Astrocyte of the spinal cord (primary cell): Measurements from ENCODE around the gene PLAAT4.
A peak's percentile ranks its signal among the peaks of the same experiment; 100 is the strongest.
"Not testable (repeated sequence)": the region's sequence is repeated elsewhere in the genome, so short reads cannot be mapped to it uniquely, and the experiment has no call there.

Experiments
- DNase-seq: peaks from one replicate; pipeline ENCODE4 v3.0.0; 2011; ENCODE audit warnings: low read depth, low spot score
- H3K4me3 ChIP-seq: 2 replicates; pipeline ENCODE4 v1.5.1; 2011; ENCODE audit warnings: low read depth, mild to moderate bottlenecking, low read length, moderate library complexity
- CTCF ChIP-seq: IDR thresholded peaks from 2 replicates; pipeline ENCODE4 v1.5.1; 2012; ENCODE audit warnings: low read depth, mild to moderate bottlenecking, low read length, inconsistent platforms
- in situ Hi-C: cut with HindIII; loops from 2 replicates; pipeline ENCODE4 v1.10.0; 2017; ENCODE audit warnings: low sequenced_read_pairs

The PLAAT4 gene

GRCh38 chr11:63564784-63565350 lies 28.3 kb downstream of the PLAAT4 start:
- H3K4me3 ChIP-seq: no peak overlapping the region
- in situ Hi-C loops: no loop called here
- TF ChIP-seq CTCF: no peak
- no peak for DNase-seq

GRCh38 chr11:63567044-63567840 lies 30.6 kb downstream of the PLAAT4 start:
- peak; percentile 86 for DNase-seq
- in situ Hi-C loops: no loop called here
- H3K4me3 ChIP-seq: no peak overlapping the region
- no peak for TF ChIP-seq CTCF

- no peak for DNase-seq
- in situ Hi-C loops: no loop called here
- no peak for TF ChIP-seq CTCF
- H3K4me3 ChIP-seq: no peak overlapping the region
Observed at GRCh38 chr11:63569570-63569969, 33.0 kb downstream of the PLAAT4 start.

DNA sequence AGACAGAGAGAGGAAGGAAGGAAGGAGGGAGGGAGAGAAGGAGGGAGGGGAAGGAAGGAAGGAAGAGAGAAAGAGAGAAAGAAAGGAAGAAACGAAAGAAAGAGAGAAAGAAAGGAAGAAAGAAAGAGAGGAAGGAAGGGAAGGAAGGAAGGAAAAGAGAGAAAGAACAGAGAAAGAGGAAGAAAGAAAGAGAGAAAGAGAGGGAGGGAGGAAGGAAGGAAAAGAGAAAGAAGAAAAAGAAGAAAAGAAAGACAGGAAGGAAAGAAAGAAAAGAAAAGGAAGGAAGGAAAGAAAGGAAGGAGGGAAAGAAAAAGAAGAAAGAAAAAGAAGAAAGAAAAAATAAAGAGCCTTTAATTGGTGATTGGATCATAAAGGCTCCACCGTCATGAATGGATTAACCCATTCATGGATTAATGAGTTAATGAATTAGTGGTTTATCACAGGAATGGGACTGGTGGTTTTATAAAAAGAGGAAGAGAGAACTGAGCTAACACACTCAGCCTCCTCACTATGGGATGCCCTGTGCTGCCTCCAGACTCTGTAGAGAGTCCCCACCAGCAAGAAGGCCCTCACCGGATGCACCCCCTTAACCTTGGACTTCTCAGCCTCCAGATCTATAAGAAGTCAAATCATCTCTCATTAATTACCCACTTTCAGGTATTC lies 35.5 kb downstream of the PLAAT4 start:
- no peak for TF ChIP-seq CTCF
- DNase-seq: no peak
- in situ Hi-C loops: no loop called here
- H3K4me3 ChIP-seq: no peak overlapping the region

DNA sequence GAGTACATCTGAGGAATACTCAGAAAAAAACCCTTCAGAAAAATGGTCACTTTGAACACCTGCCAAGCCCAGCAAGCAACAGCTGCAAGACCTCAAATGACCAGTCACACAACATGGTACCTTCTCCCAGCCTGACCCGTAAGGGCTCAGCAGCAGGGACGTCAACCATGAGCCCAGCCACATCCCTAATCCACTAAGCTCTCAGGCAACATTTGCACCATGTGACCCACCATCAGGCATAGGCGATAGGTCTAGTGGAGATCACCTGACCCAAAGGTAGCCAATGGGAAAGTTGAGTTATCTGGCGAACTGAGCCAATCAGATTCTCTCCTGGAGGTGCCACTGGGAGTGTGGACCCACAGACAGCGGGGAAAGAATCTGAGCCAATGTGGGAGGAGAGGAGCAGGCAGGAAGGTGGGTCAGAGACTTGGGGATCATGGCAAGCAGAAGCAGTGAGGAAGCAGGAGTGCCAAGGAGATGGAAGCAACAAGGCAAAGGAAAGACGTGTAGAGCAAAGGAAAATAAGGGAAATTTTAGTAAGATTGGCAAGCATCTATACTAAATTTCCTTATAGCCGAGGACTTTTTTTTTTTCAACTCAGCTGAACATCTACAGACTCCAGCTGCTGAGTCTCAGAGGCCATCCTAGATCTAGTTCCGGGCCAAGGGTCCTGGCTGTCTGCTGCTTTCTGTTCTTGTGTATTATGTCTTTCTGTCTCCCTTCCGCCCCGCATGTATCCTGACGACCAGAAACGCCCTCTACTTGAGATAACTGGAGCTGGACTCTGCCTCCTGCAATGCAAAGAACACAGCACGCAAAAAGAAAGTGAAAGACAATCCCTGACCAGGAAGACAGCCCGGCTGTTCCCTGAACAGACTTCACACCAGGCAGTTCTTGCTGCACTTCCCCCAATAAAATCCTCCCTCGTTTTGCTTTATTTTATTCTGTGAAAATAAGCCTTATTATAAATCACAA lies 37.6 kb downstream of the PLAAT4 start:
- in situ Hi-C loops: no loop called here
- peak; percentile 80 for DNase-seq
- TF ChIP-seq CTCF: peak; percentile 15
- H3K4me3 ChIP-seq: no peak overlapping the region

- TF ChIP-seq CTCF: no peak
- no peak overlapping the region for H3K4me3 ChIP-seq
- in situ Hi-C loops: no loop called here
- DNase-seq: peak; percentile 29
Observed at GRCh38 chr11:63574856-63575602, 38.4 kb downstream of the PLAAT4 start.

DNA sequence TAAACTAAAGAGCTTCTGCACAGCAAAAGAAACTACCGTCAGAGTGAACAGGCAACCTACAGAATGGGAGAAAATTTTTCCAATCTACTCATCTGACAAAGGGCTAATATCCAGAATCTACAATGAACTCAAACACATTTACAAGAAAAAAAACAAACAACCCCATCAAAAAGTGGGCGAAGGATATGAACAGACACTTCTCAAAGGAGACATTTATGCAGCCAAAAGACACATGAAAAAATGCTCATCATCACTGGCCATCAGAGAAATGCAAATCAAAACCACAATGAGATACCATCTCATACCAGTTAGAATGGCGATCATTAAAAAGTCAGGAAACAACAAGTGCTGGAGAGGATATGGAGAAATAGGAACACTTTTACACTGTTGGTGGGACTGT lies 42.3 kb downstream of the PLAAT4 start:
- in situ Hi-C loops, H3K4me3 ChIP-seq, DNase-seq: not testable (repeated sequence)

GRCh38 chr11:63581224-63581623 lies 44.6 kb downstream of the PLAAT4 start:
- in situ Hi-C loops, DNase-seq, H3K4me3 ChIP-seq: not testable (repeated sequence)
